ENCODE results near the gene ZNF827.

ZNF827 gene

DNA sequence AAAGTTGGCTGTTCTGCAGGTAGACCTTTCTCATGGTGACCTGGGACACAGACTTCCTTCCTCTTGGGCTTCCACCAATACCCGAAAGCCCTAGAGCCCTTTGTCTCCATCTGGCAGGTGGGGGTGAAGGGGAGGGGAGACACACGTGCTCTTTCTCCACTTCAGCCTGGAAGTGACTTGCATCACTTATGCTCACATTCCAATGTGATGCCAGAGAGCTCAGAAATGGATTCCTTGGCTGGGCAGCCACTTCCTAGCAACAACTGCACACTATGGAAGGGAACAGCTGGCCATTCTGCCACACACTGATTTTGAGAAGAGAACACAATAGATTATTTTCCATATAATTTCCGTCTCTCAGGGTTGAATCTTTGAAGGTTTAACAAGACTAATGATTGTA is 222.4 kb downstream of the ZNF827 start:
- H3K9ac ChIP-seq (ENCODE audit: low read length) = no peak overlapping the region
- H3K27ac ChIP-seq (ENCODE audit: low read depth, low read length) = no peak overlapping the region

DNA sequence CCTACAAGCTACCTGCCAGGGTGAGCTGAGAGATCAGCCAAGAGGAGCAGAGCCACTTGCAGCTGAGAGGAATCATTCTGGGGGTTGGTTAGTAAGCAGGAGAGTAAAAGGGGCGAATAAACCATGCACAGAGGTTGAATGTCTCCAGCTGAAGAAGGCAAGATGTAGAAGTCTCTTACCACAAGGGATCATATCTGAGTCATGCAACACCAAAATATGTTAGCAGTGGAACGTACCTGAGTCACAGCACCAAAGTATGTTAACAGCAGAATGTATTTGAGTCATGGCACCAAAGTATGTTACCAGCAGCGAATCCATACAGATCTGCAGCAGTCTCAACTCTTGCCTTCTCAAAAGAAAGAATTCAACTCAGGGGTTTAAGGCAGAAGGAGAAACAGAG is 228.8 kb downstream of the ZNF827 start:
- Histone ChIP-seq H3K4me1 (ENCODE audit: control insufficient read depth, insufficient read depth, low read length) (peaks cover 39% of the 10 kb centered on the region), H3K36me3 (ENCODE audit: control insufficient read depth, insufficient read depth, low read length) (peaks cover 81% of the 10 kb centered on the region), H3K4me3 (ENCODE audit: low read depth, low read length) (no peak overlapping the region), H3K27ac (ENCODE audit: low read depth, low read length) (no peak overlapping the region), H3K27me3 (ENCODE audit: control insufficient read depth, insufficient read depth, low read length) (no peaks in the 10 kb centered on the region), H3K9ac (ENCODE audit: low read length) (no peak overlapping the region), H3K9me3 (ENCODE audit: control insufficient read depth, insufficient read depth, low read depth, low read length) (no peaks in the 10 kb centered on the region)

More for the DNA sequence above, 222.4 kb downstream of the ZNF827 start:
- H3K27me3 ChIP-seq (ENCODE audit: control insufficient read depth, insufficient read depth, low read length) = no peaks in the 10 kb centered on the region
- H3K36me3 ChIP-seq (ENCODE audit: control insufficient read depth, insufficient read depth, low read length) = peaks cover 86% of the 10 kb centered on the region
- peaks cover 2% of the 10 kb centered on the region; the same call in 1 of the 2 replicates for H3K9me3 ChIP-seq (ENCODE audit: control insufficient read depth, insufficient read depth, low read depth, low read length)
- no peak overlapping the region for H3K4me3 ChIP-seq (ENCODE audit: low read depth, low read length)
- peaks cover 3% of the 10 kb centered on the region for H3K4me1 ChIP-seq (ENCODE audit: control insufficient read depth, insufficient read depth, low read length)

- Histone ChIP-seq H3K9me3 (ENCODE audit: control insufficient read depth, insufficient read depth, low read depth, low read length) (no peaks in the 10 kb centered on the region), H3K27me3 (ENCODE audit: control insufficient read depth, insufficient read depth, low read length) (no peaks in the 10 kb centered on the region), H3K4me3 (ENCODE audit: low read depth, low read length) (no peak overlapping the region), H3K4me1 (ENCODE audit: control insufficient read depth, insufficient read depth, low read length) (peaks cover 44% of the 10 kb centered on the region), H3K36me3 (ENCODE audit: control insufficient read depth, insufficient read depth, low read length) (peaks cover 81% of the 10 kb centered on the region), H3K9ac (ENCODE audit: low read length) (no peak overlapping the region), H3K27ac (ENCODE audit: low read depth, low read length) (no peak overlapping the region)
These were observed 229.3 kb downstream of the ZNF827 start for GRCh38 chr4:145709336-145709735.
